HG03575 (cell line): ENCODE measurements around the gene AFM.

Experiments
- ATAC-seq: cut with Tn5 transposase; IDR thresholded peaks from one replicate; pipeline ENCODE4 v1.9.1; 2021; ENCODE audit not compliant: unreplicated experiment, insufficient number of reproducible peaks, low FRiP score; ENCODE audit errors: extremely low read depth

AFM gene, protein sequence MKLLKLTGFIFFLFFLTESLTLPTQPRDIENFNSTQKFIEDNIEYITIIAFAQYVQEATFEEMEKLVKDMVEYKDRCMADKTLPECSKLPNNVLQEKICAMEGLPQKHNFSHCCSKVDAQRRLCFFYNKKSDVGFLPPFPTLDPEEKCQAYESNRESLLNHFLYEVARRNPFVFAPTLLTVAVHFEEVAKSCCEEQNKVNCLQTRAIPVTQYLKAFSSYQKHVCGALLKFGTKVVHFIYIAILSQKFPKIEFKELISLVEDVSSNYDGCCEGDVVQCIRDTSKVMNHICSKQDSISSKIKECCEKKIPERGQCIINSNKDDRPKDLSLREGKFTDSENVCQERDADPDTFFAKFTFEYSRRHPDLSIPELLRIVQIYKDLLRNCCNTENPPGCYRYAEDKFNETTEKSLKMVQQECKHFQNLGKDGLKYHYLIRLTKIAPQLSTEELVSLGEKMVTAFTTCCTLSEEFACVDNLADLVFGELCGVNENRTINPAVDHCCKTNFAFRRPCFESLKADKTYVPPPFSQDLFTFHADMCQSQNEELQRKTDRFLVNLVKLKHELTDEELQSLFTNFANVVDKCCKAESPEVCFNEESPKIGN

DNA sequence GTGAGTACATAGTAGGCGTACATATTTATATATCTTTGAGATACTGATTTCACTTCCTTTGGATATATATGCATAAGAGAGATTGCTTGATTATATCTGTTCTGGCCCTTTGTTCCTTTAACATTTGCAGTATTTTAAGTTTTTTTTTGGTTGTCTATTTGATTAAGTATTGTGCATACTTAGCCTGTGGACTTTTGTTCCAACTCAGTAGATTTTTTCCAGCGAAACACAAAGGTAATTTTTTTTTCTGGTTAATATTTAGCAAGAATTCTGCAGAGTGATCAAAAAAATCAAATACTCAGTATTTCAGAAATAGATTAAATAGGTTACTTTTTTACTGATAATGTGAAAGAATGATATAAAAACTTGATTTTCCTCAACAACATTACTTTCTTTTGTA lies at the start of gene AFM:
Gene AFM, plus strand, starts transcription at position 388 of the 400 bp plus-strand sequence. CDS start 31 bp downstream, outside the sequence.
- ATAC-seq = no peak

DNA sequence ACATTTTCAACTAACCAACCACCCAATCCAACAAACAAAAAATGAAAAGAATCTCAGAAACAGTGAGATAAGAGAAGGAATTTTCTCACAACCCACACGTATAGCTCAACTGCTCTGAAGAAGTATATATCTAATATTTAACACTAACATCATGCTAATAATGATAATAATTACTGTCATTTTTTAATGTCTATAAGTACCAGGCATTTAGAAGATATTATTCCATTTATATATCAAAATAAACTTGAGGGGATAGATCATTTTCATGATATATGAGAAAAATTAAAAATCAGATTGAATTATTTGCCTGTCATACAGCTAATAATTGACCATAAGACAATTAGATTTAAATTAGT lies 49.8 kb upstream of the AFM start:
- ATAC-seq = no peak

DNA sequence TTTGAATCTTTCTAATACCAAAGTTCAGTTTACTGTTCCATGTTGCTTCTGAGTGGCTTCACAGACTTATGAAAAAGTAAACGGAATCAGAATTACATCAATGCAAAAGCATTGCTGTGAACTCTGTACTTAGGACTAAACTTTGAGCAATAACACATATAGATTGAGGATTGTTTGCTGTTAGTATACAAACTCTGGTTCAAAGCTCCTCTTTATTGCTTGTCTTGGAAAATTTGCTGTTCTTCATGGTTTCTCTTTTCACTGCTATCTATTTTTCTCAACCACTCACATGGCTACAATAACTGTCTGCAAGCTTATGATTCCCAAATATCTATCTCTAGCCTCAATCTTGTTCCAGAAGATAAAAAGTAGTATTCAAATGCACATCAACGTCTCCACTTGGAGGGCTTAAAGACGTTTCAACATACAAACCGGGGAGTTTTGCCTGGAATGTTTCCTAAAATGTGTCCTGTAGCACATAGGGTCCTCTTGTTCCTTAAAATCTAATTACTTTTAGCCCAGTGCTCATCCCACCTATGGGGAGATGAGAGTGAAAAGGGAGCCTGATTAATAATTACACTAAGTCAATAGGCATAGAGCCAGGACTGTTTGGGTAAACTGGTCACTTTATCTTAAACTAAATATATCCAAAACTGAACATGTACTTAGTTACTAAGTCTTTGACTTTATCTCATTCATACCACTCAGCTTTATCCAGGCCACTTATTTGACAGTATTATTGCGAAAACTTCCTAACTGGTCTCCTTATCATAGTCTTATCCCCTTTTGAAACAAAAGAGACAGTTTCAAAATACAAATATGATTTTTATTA lies 49.2 kb upstream of the AFM start:
- ATAC-seq = no peak

DNA sequence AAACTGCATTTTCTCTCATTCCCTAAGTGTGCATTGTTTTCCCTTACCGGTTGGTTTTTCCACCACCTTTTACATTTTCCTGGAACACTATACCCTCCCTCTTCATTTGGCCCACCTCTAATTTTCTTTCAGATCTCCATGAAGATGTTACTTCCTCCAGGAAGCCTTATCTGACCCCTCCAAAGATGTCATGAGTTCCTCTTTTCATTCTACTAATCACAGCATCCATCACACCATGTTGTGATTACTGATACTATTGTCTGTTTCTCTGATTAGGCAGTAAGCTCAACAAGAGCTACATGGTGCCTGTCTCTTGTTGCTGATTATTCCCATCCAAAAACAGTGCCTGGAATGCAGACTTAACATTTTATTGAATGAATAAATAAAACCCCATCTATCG lies 48.4 kb upstream of the AFM start:
- ATAC-seq = no peak

DNA sequence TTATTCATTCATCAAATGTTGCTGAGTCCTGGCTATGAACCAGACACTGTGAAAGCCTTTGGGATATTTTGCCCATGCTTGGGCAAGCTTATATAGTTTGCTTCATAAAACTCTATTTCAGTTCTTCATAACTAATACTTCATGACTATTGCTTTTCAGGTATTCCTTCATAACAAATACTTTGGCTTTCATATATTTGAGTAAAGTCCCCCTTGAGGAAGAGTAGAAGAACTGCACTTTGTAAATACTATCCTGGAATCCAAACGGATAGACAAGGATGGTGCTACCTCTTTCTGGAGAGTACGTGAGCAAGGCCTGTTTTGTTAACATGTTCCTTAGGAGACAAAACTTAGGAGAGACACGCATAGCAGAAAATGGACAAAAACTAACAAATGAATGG lies 47.2 kb upstream of the AFM start:
- ATAC-seq = no peak

DNA sequence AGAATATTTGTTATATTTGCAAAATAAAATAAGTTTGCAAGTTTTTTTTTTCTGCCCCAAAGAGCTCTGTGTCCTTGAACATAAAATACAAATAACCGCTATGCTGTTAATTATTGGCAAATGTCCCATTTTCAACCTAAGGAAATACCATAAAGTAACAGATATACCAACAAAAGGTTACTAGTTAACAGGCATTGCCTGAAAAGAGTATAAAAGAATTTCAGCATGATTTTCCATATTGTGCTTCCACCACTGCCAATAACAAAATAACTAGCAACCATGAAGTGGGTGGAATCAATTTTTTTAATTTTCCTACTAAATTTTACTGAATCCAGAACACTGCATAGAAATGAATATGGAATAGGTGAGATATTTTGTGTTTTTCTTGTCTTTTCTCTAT lies 45.6 kb upstream of the AFM start, which contains the start of gene AFP:
Gene AFP, plus strand, starts transcription at position 238 of the 400 bp plus-strand sequence. Its CDS starts 42 bp downstream, at position 280.
- no peak for ATAC-seq

DNA sequence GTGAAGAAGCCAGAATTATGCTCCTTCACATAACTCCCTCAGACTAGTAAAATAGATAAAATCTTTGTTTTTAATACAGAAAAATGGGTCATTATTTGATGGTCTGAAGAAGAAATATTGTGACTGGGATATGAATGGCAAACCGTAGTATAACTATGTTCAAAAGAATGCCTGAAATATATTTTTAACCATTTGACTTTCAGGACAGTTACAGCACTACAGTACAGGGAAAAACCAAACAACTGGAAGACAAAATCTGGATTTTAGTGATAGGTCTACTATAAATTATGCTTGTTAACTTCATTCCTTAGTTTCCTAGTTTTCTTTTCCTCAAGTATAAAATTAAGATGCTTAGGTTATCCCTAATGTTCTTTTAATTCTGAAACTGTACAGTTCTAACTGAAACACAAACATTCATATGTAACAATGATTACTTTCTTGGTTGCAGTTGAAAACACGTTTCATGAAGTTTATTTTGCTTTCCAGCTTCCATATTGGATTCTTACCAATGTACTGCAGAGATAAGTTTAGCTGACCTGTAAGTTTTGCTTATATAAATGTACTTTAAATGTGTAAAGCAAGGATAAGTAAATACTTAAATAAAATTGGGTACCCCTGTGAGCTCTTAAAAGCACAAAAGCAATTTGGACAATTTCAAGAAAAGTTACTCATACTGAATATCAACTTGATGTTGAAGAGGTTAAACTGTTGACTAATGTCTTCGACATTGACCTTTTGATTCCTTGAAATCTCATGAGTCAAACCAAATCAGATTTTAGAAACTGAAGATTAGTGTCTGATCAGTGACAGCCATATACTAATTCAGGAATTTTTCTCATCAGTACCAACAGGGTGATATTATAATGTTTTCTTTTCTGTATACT lies 44.6 kb upstream of the AFM start:
- ATAC-seq = no peak

DNA sequence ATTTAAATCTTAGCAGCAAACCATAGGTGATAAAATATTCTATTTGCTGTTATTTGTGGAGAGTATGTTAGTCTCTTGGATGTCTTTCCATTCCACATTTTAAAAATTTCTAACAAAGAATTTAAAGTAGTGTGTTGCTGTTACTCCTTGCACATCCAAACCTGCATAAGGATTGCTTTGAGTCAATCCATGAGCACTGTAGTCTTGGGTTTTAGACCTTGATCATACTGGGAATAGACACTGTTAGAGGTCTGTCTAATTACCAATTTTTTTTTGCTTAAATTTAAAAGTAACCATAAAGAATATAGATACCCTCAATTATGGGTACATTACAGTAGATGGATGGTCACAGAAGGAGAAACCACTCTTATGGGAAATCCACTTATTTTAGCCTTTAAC lies 44.0 kb upstream of the AFM start:
- no peak for ATAC-seq

DNA sequence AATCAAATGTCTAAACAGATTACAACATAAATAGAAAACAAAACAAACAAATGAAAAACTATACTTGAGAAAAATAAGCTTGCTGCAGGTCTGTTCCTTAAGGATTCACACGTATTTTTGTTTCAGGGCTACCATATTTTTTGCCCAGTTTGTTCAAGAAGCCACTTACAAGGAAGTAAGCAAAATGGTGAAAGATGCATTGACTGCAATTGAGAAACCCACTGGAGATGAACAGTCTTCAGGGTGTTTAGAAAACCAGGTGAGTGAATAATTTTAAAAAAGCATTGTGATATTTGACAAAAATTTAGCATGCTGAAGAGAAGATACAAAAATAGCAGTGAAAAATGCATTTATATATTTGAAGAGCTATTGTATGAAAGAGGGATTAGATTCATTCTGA lies 43.5 kb upstream of the AFM start:
- no peak for ATAC-seq

DNA sequence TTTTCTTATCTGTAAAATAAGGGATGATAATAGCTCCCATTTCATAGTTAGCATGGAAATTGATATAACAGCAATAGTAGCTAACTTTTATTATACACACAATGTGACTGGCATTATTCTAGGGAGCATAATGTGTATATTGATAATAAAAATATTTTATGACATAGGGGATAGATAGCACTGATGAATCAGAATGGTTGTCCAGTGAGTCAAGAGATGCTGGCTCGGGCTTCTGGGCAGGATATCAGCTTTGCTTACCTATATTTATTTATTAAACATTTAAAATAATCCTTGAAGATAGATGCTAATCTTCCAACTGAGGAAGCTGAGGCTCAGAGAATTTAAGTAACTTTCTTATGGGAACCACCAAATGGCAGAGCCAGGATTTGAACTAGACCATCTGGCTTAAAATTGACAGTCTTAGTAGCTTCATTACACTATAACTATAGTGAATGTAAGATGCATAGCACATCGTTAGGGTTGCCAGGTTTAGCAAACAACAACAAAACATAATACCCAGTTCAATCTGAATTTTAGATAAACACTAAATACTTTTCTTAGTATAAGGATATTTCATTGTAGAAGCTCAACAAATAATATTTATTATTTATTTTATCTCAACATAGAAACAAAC lies 42.8 kb upstream of the AFM start:
- ATAC-seq = no peak

DNA sequence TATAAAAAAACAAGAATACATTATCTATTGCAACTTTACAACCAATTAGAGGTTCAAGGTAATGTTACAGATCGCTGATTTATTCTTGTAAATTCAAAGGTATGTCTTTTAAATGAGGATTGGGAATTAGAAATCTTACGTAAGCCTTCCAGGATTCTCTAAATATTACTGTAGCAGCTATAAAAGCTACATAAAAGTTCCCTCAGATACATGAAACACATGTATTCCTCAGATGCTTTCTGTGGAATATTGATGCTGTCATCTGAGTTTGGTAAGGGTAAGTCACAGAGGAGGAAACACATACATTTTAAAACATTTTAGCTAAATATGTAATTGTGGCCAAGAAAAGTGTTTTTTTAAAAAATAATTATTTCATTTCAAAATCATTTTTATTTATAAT lies 42.1 kb upstream of the AFM start:
- no peak for ATAC-seq

DNA sequence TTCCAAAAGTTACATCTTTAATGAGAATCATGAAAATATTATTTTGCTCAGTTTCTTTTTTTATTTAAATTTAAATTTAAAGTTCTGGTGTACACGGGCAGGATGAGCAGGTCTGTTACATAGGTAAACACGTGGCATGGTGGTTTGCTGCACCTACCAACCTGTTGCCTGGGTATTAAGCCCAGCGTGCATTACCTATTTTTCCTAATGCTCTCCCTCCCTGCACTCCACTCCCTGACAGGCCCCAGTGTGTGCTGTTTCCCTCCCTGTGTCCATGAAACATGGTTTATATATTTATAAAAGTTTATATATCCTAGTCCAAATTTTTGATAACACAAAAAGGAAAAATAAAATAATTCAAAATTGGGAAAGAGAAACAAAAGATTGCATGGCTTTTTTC lies 41.6 kb upstream of the AFM start:
- no peak for ATAC-seq

DNA sequence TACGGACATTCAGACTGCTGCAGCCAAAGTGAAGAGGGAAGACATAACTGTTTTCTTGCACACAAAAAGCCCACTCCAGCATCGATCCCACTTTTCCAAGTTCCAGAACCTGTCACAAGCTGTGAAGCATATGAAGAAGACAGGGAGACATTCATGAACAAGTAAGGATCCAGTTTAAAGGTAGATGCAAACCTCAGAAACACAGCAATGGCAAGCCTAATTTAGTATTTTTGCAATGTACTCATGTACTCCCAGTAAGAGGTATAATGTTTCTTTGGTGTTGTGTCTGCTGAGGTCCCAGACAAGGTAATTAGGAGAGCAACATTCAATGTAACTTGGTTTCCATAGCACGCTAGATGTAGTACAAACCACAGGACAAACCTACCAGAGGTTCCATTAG lies 40.9 kb upstream of the AFM start:
- ATAC-seq = no peak

DNA sequence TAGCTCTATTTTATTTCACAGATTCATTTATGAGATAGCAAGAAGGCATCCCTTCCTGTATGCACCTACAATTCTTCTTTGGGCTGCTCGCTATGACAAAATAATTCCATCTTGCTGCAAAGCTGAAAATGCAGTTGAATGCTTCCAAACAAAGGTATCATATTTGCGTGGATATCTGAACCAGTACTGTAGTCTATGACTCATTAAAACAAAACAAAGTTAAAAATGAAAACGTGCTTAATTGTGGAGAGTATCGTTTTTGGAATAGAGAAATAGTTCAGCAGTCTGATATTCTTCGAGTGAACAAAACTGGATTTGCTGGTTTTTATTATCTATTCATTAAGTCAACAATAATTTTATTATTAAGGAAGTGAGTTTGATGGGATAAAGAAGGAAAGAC lies 39.3 kb upstream of the AFM start:
- ATAC-seq = no peak

DNA sequence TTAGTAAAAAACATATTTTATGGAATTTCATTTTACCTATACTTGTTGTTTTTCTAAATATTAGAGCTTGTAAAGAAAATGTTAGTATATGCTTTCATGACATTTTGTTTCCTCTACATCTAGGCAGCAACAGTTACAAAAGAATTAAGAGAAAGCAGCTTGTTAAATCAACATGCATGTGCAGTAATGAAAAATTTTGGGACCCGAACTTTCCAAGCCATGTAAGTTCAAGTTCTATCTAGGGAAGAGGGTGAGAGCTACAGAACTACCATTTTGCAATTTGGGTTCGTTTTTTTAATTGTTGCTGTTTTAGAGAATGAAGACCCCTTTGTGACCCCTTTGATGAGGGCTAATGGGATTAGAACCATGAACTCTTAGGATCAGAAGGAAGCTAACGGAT lies 38.3 kb upstream of the AFM start:
- no peak for ATAC-seq

DNA sequence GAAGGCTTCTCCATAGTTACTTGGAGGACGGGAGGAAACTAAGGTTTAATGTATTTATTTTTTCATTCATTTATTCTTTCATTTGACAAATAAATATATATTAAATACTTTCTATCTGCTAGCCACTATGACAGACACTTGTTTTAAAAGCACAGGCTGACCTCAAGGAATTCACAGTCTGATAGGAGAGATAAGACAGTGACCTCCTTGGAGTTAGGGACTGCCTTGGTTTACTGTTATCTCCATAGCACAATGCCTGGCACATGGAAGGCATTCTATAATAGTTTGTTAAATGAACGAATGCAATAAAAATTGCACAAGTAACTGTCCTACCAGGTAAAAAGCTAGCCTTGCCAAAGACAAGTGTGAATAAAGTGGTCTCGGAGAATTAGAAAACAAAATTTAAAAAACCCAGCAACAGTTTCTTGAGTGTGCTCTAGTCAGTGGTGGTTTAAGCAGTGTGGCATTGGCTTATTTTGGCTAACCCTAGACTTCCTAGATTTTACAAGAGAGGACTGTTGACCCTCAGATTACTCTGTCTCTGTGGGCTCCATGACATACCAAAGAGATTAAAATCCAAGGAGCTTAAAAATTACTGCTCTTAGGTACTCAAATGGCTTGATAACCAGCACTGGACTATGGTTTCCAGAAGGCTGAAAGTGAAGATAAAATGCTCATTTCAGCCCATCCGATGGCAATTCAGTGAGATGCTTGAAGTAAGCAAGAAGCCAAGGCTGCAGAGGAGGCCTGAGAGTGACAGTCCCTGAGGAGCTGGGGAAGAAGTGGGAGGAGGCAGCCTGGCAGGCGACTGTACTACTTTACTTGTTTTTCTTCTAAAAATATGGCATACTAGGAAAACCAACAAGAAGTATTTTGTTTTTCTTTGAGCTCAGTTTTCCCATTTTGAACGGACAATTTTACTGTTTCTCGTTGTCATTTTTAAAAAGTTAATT lies 35.9 kb upstream of the AFM start:
- no peak for ATAC-seq

DNA sequence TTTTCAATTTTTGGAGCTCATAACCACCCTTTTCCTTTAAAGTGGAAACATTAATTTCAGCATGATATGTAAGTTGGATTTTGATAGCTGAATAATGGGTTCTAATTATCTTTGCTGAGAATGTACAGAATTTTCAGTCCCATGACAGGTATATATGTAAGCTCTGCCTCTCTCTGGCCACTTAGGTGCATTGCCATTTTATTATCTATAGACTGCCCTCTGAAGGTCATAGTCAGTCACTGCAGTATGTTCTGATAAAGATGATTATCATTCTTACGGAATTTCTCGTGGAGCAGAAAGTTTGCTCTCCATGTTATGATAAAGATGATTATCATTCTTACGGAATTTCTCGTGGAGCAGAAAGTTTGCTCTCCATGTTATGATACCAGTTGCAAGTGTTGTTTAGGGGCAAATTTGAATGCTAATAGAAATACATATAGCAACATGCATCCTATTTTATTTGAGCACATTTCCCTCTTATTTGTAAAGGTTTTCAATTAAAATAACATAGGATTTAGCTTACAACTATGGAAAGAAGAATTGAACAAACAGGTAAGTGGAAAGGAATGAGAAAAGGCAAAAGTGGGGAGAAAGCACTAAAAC lies 35.1 kb upstream of the AFM start:
- peak; percentile 86 for ATAC-seq
